Measurements from ENCODE around the gene GPX2.

DNA sequence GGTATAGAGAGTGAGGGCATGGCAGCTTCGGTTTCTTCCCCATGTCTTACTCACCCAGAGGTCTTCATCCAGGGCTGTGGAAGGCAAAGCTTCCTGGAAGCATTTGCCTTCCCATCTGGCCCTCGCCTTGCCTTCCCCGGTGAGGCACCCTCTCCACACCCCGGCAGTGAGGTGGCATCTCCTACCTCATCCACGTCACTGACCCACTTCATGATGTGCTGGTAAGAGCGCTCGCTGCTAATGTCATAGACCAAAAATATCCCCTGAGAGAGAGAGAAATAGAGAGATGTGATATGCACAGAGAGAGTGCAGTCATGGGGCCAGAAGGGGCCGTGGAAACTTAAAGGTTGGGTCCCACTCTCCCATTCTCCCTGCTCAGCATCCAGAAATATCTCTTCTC lies 8.3 kb upstream of the GPX2 start:
- no peak for TF ChIP-seq EZH2 (IDR thresholded peaks at IDR 0.05)
- TF ChIP-seq POLR2AphosphoS5 (IDR thresholded peaks at IDR 0.05; ENCODE audit: borderline replicate concordance, low read depth, low read length): no peak
